ENCODE results near the gene FOXD4L6. TPM values are rescaled to one million over a fixed set of nuclear protein-coding genes. Genes with fewer than 3 reads are reported as not detected.

FOXD4L6 gene
- total RNA-seq: 0.27 TPM in 1 of 2 replicates, not detected in the other

GRCh38 chr9:41128581-41128980 is at the start of gene FOXD4L6:
Gene FOXD4L6 (minus strand): TSS chr9:41128681. CDS start chr9:41128383, 298 bp downstream.

Other genes starting within 250 kb of the FOXD4L6 start
- gene ZNG1F, start 60.6 kb upstream of the FOXD4L6 start, total RNA-seq: 4.9 and 6.5 TPM in 2 replicates

Measured in hair follicular keratinocyte (primary cell).